ENCODE measurements around the gene UGT1A6. TPM values are rescaled to one million over a fixed set of nuclear protein-coding genes. Genes with fewer than 3 reads are reported as not detected.
"Not testable (repeated sequence)": the region's sequence is repeated elsewhere in the genome, so short reads cannot be mapped to it uniquely, and the experiment has no call there.

The UGT1A6 gene
- total RNA-seq, 1 experiment from 2014 or later = not detected

GRCh38 chr2:233718552-233718951 lies 25.9 kb downstream of the UGT1A6 start, which contains the start of gene UGT1A4 (continued):
- no peak for TF ChIP-seq EMX1 (CRISPR knock-in tag; IDR thresholded peaks at IDR 0.05)
- TF ChIP-seq, protein P1, sequence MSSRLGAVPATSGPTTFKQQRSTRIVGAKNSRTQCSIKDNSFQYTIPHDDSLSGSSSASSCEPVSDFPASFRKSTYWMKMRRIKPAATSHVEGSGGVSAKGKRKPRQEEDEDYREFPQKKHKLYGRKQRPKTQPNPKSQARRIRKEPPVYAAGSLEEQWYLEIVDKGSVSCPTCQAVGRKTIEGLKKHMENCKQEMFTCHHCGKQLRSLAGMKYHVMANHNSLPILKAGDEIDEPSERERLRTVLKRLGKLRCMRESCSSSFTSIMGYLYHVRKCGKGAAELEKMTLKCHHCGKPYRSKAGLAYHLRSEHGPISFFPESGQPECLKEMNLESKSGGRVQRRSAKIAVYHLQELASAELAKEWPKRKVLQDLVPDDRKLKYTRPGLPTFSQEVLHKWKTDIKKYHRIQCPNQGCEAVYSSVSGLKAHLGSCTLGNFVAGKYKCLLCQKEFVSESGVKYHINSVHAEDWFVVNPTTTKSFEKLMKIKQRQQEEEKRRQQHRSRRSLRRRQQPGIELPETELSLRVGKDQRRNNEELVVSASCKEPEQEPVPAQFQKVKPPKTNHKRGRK (CRISPR knock-in tag; IDR thresholded peaks at IDR 0.05; ENCODE audit: borderline replicate concordance) = no peak

DNA sequence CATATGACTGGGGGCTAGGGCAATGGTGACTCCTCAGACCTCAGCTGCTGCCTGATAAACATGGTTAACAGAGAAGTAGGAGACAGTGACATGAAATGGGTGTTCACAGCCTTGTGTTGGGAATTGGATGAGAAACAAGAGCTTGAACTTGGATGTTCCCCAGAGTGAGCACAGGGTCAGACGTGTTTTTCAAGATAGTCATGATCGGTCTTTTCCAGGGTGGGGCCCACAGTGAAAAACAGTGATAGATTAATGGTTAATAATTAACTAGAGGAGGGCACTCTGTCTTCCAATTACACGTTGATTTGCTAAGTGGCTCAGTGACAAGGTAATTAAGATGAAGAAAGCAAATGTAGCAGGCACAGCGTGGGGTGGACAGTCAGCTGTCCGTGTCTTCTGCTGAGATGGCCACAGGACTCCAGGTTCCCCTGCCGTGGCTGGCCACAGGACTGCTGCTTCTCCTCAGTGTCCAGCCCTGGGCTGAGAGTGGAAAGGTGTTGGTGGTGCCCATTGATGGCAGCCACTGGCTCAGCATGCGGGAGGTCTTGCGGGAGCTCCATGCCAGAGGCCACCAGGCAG lies 36.1 kb downstream of the UGT1A6 start, which contains the start of gene UGT1A3:
TSS of gene UGT1A3 (plus strand) at position 320 of the 579 bp plus-strand sequence. CDS start at position 405, 85 bp downstream.
- POLR2A ChIA-PET = no interaction called here
- no peak within 1 kb of the TSS for H3K27ac Mint-ChIP-seq
- no peaks in the 10 kb centered on the region for H3K4me1 Mint-ChIP-seq
- peaks cover 8% of the 10 kb centered on the region; the same call in 1 of the 2 replicates for H3K36me3 Mint-ChIP-seq
- H3K9me3 Mint-ChIP-seq = peaks cover 44% of the 10 kb centered on the region
- TF ChIP-seq, protein P2, sequence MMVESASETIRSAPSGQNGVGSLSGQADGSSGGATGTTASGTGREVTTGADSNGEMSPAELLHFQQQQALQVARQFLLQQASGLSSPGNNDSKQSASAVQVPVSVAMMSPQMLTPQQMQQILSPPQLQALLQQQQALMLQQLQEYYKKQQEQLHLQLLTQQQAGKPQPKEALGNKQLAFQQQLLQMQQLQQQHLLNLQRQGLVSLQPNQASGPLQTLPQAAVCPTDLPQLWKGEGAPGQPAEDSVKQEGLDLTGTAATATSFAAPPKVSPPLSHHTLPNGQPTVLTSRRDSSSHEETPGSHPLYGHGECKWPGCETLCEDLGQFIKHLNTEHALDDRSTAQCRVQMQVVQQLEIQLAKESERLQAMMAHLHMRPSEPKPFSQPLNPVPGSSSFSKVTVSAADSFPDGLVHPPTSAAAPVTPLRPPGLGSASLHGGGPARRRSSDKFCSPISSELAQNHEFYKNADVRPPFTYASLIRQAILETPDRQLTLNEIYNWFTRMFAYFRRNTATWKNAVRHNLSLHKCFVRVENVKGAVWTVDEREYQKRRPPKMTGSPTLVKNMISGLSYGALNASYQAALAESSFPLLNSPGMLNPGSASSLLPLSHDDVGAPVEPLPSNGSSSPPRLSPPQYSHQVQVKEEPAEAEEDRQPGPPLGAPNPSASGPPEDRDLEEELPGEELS (CRISPR knock-in tag; IDR thresholded peaks at IDR 0.05) = no peak
- TF ChIP-seq NFE2L1 (CRISPR knock-in tag; IDR thresholded peaks at IDR 0.05) = no peak
- TF ChIP-seq TEAD1 (CRISPR knock-in tag; IDR thresholded peaks at IDR 0.05) = no peak
- no peak for TF ChIP-seq ATF6 (CRISPR knock-in tag; IDR thresholded peaks at IDR 0.05)
- TF ChIP-seq, protein P3, sequence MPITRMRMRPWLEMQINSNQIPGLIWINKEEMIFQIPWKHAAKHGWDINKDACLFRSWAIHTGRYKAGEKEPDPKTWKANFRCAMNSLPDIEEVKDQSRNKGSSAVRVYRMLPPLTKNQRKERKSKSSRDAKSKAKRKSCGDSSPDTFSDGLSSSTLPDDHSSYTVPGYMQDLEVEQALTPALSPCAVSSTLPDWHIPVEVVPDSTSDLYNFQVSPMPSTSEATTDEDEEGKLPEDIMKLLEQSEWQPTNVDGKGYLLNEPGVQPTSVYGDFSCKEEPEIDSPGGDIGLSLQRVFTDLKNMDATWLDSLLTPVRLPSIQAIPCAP (CRISPR knock-in tag; IDR thresholded peaks at IDR 0.05) = no peak
- TF ChIP-seq USF2 (CRISPR knock-in tag; IDR thresholded peaks at IDR 0.05) = no peak
- no peak for TF ChIP-seq ATF2 (CRISPR knock-in tag; IDR thresholded peaks at IDR 0.05; ENCODE audit: borderline replicate concordance, low read depth)
- peaks cover 3% of the 10 kb centered on the region; the same call in 1 of the 2 replicates for H3K27me3 Mint-ChIP-seq (ENCODE audit: low read depth)
- CTCF ChIA-PET = no interaction called here
- no peak for ATAC-seq
- no peak for DNase-seq (ENCODE audit: low spot score)
- H3K4me3 Mint-ChIP-seq = no peak within 1 kb of the TSS

GRCh38 chr2:233736868-233737653 lies 44.4 kb downstream of the UGT1A6 start:
- H3K4me3 Mint-ChIP-seq; CTCF ChIA-PET; H3K4me1 Mint-ChIP-seq; H3K27me3 Mint-ChIP-seq (ENCODE audit: low read depth); POLR2A ChIA-PET; H3K27ac Mint-ChIP-seq; DNase-seq (ENCODE audit: low spot score); ATAC-seq: not testable (repeated sequence)
- H3K36me3 Mint-ChIP-seq = peaks cover 11% of the 10 kb centered on the region
- H3K9me3 Mint-ChIP-seq = peaks cover 43% of the 10 kb centered on the region
